ENCODE measurements around the gene HDAC2. TPM values are rescaled to one million over a fixed set of nuclear protein-coding genes. Genes with fewer than 3 reads are reported as not detected.

The HDAC2 gene
- total and polyA plus RNA-seq, 12 donors = 35.5 to 125 (median 54.3) TPM

DNA sequence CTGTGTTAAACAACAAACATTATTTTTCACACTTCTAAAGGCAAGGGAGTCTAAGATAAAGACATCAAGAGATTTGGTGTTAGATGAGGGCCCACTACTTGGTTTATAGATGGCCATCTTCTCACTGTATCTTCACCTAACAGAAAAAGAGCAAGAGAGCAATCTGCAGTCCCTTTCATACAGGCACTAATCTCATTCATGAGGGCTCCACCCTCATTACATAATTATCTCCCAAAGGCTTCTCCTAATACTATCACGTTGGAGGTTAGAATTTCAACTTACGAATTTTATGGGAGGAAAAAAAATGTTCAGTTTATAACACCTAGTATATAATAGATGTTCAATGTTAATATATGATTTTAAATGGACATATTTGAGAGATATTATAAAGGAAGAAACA, 45.6 kb downstream of the HDAC2 start:
- DNase-seq = no peak
- Histone ChIP-seq H3K36me3 (replicated peaks in 1 of 2) (no peaks in the 10 kb centered on the region), H3K27me3 (no peaks in the 10 kb centered on the region), H3K27ac (no peak overlapping the region), H3K9me3 (replicated peaks in 1 of 3) (peaks cover 0 to 12% (median 0%) of the 10 kb centered on the region in 3 donors), H3K4me3 (no peak overlapping the region), H3K4me1 (replicated peaks in 1 of 2) (no peaks in the 10 kb centered on the region)
- WGBS, 4 donors = 40 to 70% (median 48%) methylated on average over 2 of the region's 2 CpGs
- intact Hi-C loops (cut with DNase I) = no loop called here
- TF ChIP-seq, protein P1, sequence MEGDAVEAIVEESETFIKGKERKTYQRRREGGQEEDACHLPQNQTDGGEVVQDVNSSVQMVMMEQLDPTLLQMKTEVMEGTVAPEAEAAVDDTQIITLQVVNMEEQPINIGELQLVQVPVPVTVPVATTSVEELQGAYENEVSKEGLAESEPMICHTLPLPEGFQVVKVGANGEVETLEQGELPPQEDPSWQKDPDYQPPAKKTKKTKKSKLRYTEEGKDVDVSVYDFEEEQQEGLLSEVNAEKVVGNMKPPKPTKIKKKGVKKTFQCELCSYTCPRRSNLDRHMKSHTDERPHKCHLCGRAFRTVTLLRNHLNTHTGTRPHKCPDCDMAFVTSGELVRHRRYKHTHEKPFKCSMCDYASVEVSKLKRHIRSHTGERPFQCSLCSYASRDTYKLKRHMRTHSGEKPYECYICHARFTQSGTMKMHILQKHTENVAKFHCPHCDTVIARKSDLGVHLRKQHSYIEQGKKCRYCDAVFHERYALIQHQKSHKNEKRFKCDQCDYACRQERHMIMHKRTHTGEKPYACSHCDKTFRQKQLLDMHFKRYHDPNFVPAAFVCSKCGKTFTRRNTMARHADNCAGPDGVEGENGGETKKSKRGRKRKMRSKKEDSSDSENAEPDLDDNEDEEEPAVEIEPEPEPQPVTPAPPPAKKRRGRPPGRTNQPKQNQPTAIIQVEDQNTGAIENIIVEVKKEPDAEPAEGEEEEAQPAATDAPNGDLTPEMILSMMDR (IDR thresholded peaks at IDR 0.05) = no peak
- no peak for TF ChIP-seq POLR2A (IDR thresholded peaks at IDR 0.05)

DNA sequence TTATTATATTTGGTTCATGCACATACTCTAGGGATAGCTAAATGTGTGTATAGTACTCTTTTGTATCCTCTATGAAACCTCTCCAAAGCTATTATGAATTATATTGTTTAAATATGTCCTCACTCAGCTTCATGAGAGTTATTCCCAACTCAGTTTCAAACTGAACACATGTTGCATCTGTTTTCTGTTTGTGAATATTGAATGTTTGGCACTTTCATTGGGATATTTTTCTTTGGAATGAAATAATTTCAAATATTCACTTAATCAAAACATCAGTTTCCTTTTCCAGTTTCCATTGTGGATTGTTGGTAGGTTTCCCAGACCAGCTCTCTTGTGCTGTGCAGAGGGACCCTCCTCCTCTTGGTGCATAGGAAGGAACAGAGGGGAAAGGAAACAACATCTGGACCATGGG, 46.6 kb downstream of the HDAC2 start:
- no peaks in the 10 kb centered on the region for H3K36me3 ChIP-seq (replicated peaks in 1 of 2)
- H3K9me3 ChIP-seq (replicated peaks in 1 of 3) = peaks cover 0 to 2% (median 0%) of the 10 kb centered on the region in 3 donors
- TF ChIP-seq, protein P1 (IDR thresholded peaks at IDR 0.05) = no peak
- TF ChIP-seq POLR2A (IDR thresholded peaks at IDR 0.05) = no peak
- H3K27ac ChIP-seq = no peak overlapping the region
- intact Hi-C loops (cut with DNase I) = no loop called here
- no peaks in the 10 kb centered on the region for H3K4me1 ChIP-seq (replicated peaks in 1 of 2)
- no peaks in the 10 kb centered on the region for H3K27me3 ChIP-seq
- DNase-seq = no peak
- no peak overlapping the region for H3K4me3 ChIP-seq

DNA sequence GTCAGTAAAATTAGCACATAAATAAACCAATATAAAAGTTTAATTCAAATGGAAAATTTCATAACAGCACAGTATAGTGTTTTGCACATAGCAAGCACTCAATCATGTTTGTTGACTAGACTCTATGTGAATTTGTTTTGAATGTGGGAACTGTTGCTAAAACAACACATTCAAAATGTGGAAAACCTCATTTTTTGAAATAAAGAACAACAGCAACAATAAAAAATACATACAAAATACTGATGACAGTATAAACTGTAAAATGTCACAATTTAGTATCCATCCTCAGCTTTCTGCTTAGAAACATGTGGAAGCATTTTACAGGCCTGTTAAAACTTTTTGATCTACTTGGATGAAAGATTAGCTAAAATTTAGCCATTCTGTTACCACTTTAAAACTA, 47.4 kb downstream of the HDAC2 start:
- no peaks in the 10 kb centered on the region for H3K36me3 ChIP-seq (replicated peaks in 1 of 2)
- intact Hi-C loops (cut with DNase I) = no loop called here
- H3K4me3 ChIP-seq = no peak overlapping the region

GRCh38 chr6:113921299-113921904, 49.5 kb downstream of the HDAC2 start:
- no peak overlapping the region for H3K27ac ChIP-seq
- no peak overlapping the region for H3K4me3 ChIP-seq
- H3K36me3 ChIP-seq (replicated peaks in 1 of 2) = no peaks in the 10 kb centered on the region
- H3K9me3 ChIP-seq (replicated peaks in 1 of 3) = no peaks in the 10 kb centered on the region
- DNase-seq = no peak
- intact Hi-C loops (cut with DNase I) = no loop called here
- H3K4me1 ChIP-seq (replicated peaks in 1 of 2) = no peaks in the 10 kb centered on the region
- WGBS, 4 donors = 63 to 78% (median 68%) methylated on average over 4 of the region's 4 CpGs
- H3K27me3 ChIP-seq = no peaks in the 10 kb centered on the region
- TF ChIP-seq, protein P1 (IDR thresholded peaks at IDR 0.05) = no peak
- TF ChIP-seq POLR2A (IDR thresholded peaks at IDR 0.05) = no peak

More for the DNA sequence above, 47.4 kb downstream of the HDAC2 start:
- Histone ChIP-seq H3K27ac (no peak overlapping the region), H3K4me1 (replicated peaks in 1 of 2) (no peaks in the 10 kb centered on the region), H3K9me3 (replicated peaks in 1 of 3) (no peaks in the 10 kb centered on the region), H3K27me3 (no peaks in the 10 kb centered on the region)
- TF ChIP-seq, protein P1 (IDR thresholded peaks at IDR 0.05) = no peak
- TF ChIP-seq POLR2A (IDR thresholded peaks at IDR 0.05) = no peak
- DNase-seq = no peak

All from adrenal gland (tissue), 12 donors.